Pancreas (tissue), 10 donors: Measurements from ENCODE around the gene PTGDS. TPM values are rescaled to one million over a fixed set of nuclear protein-coding genes. Genes with fewer than 3 reads are reported as not detected.

Experiments
- ATAC-seq, 4 donors: fragments of 200-7000 bp; cut with Tn5 transposase; one replicate each; pipeline versions ENCODE4 v1.8.0 to v1.9.1; 2020; ENCODE audit warnings: mild to moderate bottlenecking in 4 of 4, moderate library complexity in 4 of 4
- DNase-seq, 6 donors: peaks; one replicate each; pipeline ENCODE4 v3.0.0-alpha.2; 2020
- FAIRE-seq: peaks from 2 replicates; lab custom pipeline; 2012; peaks lifted over from hg19 to GRCh38; lab: Jason Lieb, UNC
- H3K27ac ChIP-seq, 4 donors: fragments of 200-600 bp; sonication (generic); 1 replicate in 3 of 4; 2 replicates in 1 of 4; pipeline versions ENCODE4 v1.5.0 to v1.8.0; 2020
- H3K27me3 ChIP-seq, 4 donors: fragments of 200-600 bp; one replicate each; pipeline ENCODE4 v1.8.0; 2021
- H3K36me3 ChIP-seq, 3 donors: fragments of 200-600 bp; sonication (generic) in 1 of 3; one replicate each; pipeline versions ENCODE4 v1.5.0 to v1.8.0; 2020 to 2021
- H3K4me1 ChIP-seq, 3 donors: fragments of 200-600 bp; one replicate each; pipeline ENCODE4 v1.8.0; 2021
- H3K4me3 ChIP-seq, 4 donors: fragments of 200-600 bp; sonication (generic) in 2 of 4; one replicate each; pipeline versions ENCODE4 v1.5.0 to v1.8.0; 2020 to 2021
- H3K9me3 ChIP-seq, 4 donors: fragments of 200-600 bp; one replicate each; pipeline ENCODE4 v1.8.0; 2021
- WGBS, 2 donors: extraction: QIAGEN DNeasy Blood & Tissue Kit; methylation state at CpG; one replicate each; pipeline ENCODE4 v1.1.7; 2013; 5-methylcytosine and 5-hydroxymethylcytosine counted together
- intact Hi-C, 3 donors: fragments of 100-400 bp; cut with DNase I; formaldehyde crosslinking; loops; one replicate each; pipeline versions ENCODE4 v1.11.1 to v1.14.2; 2022
- polyA plus RNA-seq, 2 donors: library from polyadenylated mRNA; stranded (reverse); fragments of 200-250 nt; gene quantifications; one replicate each; pipeline ENCODE4 v1.2.3, GENCODE V29; 2013
- total RNA-seq, 6 donors: library from RNA; stranded (reverse); fragmentation: NEBNext Ultra II Directional in 4 of 6; extraction: Animal tissue kit (Norgen Biotek cat#: 25700) in 4 of 6; gene quantifications; one replicate each; pipeline versions ENCODE4 v1.2.1 to v1.2.4, GENCODE V29; 2021 to 2023
- TF ChIP-seq, protein P1 (sequence below), 4 donors: fragments of 200-600 bp; sonication (generic) in 3 of 4; IDR thresholded peaks; one replicate each; pipeline versions ENCODE4 v1.5.0 to v1.8.0; 2021; ENCODE audit warnings: antibody characterized with exemption in 4 of 4
- donor health status: healthy with polysubstance abuse.
- donor health status: DM: no; HTN: no; CAD: no; lungs with moderate emphysema.
- donor health status: DM: no; HTN: no; CAD: no.
- donor health status: control.
- donor health status: control.
- donor health status: Bipolar disorder and iron deficiency.
- donor health status: DM: yes; HTN: yes; CAD: no.
- donor health status: DM: no; HTN: no; CAD: no.
- donor health status: DM: no; HTN: no; CAD: no.
- donor health status: DM: yes; HTN: yes; CAD: no.

PTGDS gene
- total and polyA plus RNA-seq, 8 donors, result 5.7 to 49.1 (median 36.9) TPM

DNA sequence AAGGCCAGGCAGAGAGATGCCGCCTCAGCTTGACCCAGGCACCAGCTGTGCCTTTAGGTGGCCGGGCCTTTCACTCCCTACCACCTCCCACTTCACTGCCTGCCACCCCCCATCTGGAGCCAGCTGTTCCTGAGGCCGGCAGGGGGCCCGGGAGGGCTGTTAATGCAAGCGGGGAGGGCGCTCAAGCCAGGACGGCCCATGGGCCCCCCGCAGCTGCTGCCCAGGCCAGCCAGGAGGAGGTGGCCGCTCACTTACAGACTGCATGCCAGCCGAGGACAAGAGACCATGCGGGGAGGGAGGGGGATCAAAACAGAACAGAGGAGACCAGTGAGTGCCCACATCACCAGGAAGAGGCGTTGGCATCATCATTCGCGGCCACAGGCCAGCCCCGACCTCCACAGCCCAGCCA lies 46.3 kb downstream of the PTGDS start:
- DNase-seq (no peak), FAIRE-seq (no peak), ATAC-seq (no peak)
- Histone ChIP-seq H3K4me1 (peaks cover 9 to 16% (median 13%) of the 10 kb centered on the region in 3 donors), H3K27ac (no peak overlapping the region), H3K36me3 (peaks cover 0 to 4% (median 0%) of the 10 kb centered on the region in 3 donors), H3K9me3 (no peaks in the 10 kb centered on the region), H3K4me3 (no peak overlapping the region), H3K27me3 (no peaks in the 10 kb centered on the region)
- intact Hi-C loops, result loop anchor here in 2 of 3 donors (5.0 to 10.0 kb wide), 2 partner anchors 61 to 69 kb away; partner anchors contain the start of gene LCN12 (in 1 of the 2)
- WGBS, 2 donors, result 87 to 91% methylated on average over 14 to 15 of the region's 15 CpGs
- TF ChIP-seq, protein P1, sequence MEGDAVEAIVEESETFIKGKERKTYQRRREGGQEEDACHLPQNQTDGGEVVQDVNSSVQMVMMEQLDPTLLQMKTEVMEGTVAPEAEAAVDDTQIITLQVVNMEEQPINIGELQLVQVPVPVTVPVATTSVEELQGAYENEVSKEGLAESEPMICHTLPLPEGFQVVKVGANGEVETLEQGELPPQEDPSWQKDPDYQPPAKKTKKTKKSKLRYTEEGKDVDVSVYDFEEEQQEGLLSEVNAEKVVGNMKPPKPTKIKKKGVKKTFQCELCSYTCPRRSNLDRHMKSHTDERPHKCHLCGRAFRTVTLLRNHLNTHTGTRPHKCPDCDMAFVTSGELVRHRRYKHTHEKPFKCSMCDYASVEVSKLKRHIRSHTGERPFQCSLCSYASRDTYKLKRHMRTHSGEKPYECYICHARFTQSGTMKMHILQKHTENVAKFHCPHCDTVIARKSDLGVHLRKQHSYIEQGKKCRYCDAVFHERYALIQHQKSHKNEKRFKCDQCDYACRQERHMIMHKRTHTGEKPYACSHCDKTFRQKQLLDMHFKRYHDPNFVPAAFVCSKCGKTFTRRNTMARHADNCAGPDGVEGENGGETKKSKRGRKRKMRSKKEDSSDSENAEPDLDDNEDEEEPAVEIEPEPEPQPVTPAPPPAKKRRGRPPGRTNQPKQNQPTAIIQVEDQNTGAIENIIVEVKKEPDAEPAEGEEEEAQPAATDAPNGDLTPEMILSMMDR (IDR thresholded peaks at IDR 0.05), result no peak

DNA sequence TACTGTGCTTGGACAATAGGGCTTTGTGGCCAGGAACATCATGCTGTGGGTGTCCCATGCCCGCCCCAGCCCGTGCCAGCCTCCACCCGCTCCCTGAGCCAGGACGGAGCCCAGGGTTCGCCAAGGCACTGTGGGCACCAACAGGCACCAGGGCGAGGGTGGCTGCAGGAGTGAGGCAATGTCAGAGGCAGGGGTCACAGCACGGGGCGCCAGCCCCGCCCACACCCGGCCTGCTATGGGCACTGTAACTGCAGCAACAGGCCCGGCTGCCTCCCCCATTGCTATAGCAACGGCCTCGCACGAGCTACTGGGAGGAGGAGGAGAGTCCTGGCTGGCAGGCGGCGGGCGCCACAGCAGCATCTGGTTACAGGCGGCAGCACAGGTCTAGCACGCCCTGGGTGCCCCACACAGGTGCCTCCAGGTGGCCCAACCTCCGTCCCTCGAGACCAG lies 48.2 kb downstream of the PTGDS start:
- WGBS, 2 donors, result 65 to 68% methylated on average over 18 to 21 of the region's 21 CpGs
- Histone ChIP-seq H3K27me3 (no peaks in the 10 kb centered on the region), H3K4me1 (peaks cover 15 to 21% (median 17%) of the 10 kb centered on the region in 3 donors), H3K4me3 (no peak overlapping the region), H3K9me3 (no peaks in the 10 kb centered on the region), H3K27ac (peak overlapping the region in 1 of 4 donors; percentile 18), H3K36me3 (no peaks in the 10 kb centered on the region)
- intact Hi-C loops, result loop anchor here in 1 of 3 donors (10.0 kb wide), 1 partner anchor 71 kb away; the partner anchor contains the start of gene LCN12
- ATAC-seq (peak; percentile 7 to 49 (median 24)), FAIRE-seq (no peak), DNase-seq (peak in 3 of 6 donors; percentile 66 to 77 (median 69))
- TF ChIP-seq, protein P1 (IDR thresholded peaks at IDR 0.05), result no peak

- Histone ChIP-seq H3K27me3 (no peaks in the 10 kb centered on the region), H3K4me1 (peaks cover 15 to 21% (median 17%) of the 10 kb centered on the region in 3 donors), H3K27ac (peak overlapping the region in 1 of 4 donors; percentile 18), H3K36me3 (no peaks in the 10 kb centered on the region), H3K9me3 (no peaks in the 10 kb centered on the region), H3K4me3 (no peak overlapping the region)
- no peak for FAIRE-seq
- 76 to 80% methylated on average over 2 of the region's 2 CpGs for WGBS, 2 donors
- intact Hi-C loops, result loop anchor here in 1 of 3 donors (10.0 kb wide), 1 partner anchor 72 kb away; the partner anchor contains the start of gene LCN12
- TF ChIP-seq, protein P1 (IDR thresholded peaks at IDR 0.05), result no peak
- no peak for DNase-seq
- no peak for ATAC-seq
These were observed 49.1 kb downstream of the PTGDS start for GRCh38 chr9:137026384-137026783.

GRCh38 chr9:137026828-137027227 lies 49.5 kb downstream of the PTGDS start:
- TF ChIP-seq, protein P1 (IDR thresholded peaks at IDR 0.05), result no peak
- peak; percentile 73 to 92 (median 80) for DNase-seq
- intact Hi-C loops, result loop anchor here in 1 of 3 donors (10.0 kb wide), 1 partner anchor 72 kb away; the partner anchor contains the start of gene LCN12
- 20 to 24% methylated on average over 4 of the region's 4 CpGs for WGBS, 2 donors
- H3K36me3 ChIP-seq, result no peaks in the 10 kb centered on the region
- H3K4me3 ChIP-seq, result peak overlapping the region in 2 of 4 donors; percentile 54 to 64
- H3K27me3 ChIP-seq, result no peaks in the 10 kb centered on the region
- H3K27ac ChIP-seq, result peak overlapping the region in 2 of 4 donors; percentile 17 to 28
- peak; percentile 27 to 63 (median 46) for ATAC-seq
- no peaks in the 10 kb centered on the region for H3K9me3 ChIP-seq
- peaks cover 15 to 21% (median 17%) of the 10 kb centered on the region in 3 donors for H3K4me1 ChIP-seq
- no peak for FAIRE-seq
